Neuronal stem cell (in vitro differentiated cells): Measurements from ENCODE around the gene RPL10.

Source experiments
- DNase-seq: peaks from one replicate; pipeline ENCODE4 v3.0.0-alpha.2; 2013; ENCODE audit warnings: low spot score
- H2AFZ ChIP-seq: one replicate; pipeline ENCODE4 v1.6.1; 2013; ENCODE audit warnings: mild to moderate bottlenecking, low read length, inconsistent platforms
- H2AK5ac ChIP-seq: 2 replicates; pipeline ENCODE4 v1.6.1; 2013; ENCODE audit warnings: low read depth, mild to moderate bottlenecking, inconsistent platforms, low read length, moderate library complexity, mixed read lengths
- H2BK120ac ChIP-seq: 2 replicates; pipeline ENCODE4 v1.6.1; 2013; ENCODE audit warnings: low read depth, mild to moderate bottlenecking, inconsistent platforms, low read length, moderate library complexity, mixed read lengths
- H2BK12ac ChIP-seq: one replicate; pipeline ENCODE4 v1.6.1; 2013; ENCODE audit warnings: low read length, inconsistent platforms
- H2BK15ac ChIP-seq: 2 replicates; pipeline ENCODE4 v1.6.1; 2013; ENCODE audit warnings: mild to moderate bottlenecking, low read length, inconsistent platforms, mixed read lengths
- H2BK5ac ChIP-seq: one replicate; pipeline ENCODE4 v1.6.1; 2013; ENCODE audit warnings: inconsistent platforms, mild to moderate bottlenecking, low read length, moderate library complexity
- H3K14ac ChIP-seq: one replicate; pipeline ENCODE4 v1.6.1; 2013; ENCODE audit warnings: low read length, inconsistent platforms
- H3K18ac ChIP-seq: 2 replicates; pipeline ENCODE4 v1.6.1; 2013; ENCODE audit warnings: low read length, inconsistent platforms
- H3K23ac ChIP-seq: 2 replicates; pipeline ENCODE4 v1.6.1; 2013; ENCODE audit warnings: low read depth, mild to moderate bottlenecking, mixed read lengths, low read length, inconsistent platforms; ENCODE audit not compliant: poor library complexity
- H3K27ac ChIP-seq: replicated peaks from 3 replicates; pipeline ENCODE4 v1.5.1; 2013; ENCODE audit warnings: low read length, inconsistent platforms
- H3K27me3 ChIP-seq, 3 experiments: 2 replicates each; pipeline ENCODE4 v1.6.1; 2013; ENCODE audit warnings: low read length in 3 of 3, mild to moderate bottlenecking in 2 of 3, inconsistent platforms in 1 of 3, low read depth in 1 of 3, mixed read lengths in 1 of 3, moderate library complexity in 1 of 3; ENCODE audit not compliant: control insufficient read depth in 3 of 3, insufficient read depth in 3 of 3
- H3K36me3 ChIP-seq, 2 donors: replicated peaks in 1 of 2; 2 replicates each; pipeline ENCODE4 v1.6.1; 2013; ENCODE audit warnings: low read length in 2 of 2; ENCODE audit not compliant: control insufficient read depth in 2 of 2, insufficient read depth in 2 of 2
- H3K4ac ChIP-seq: 2 replicates; pipeline ENCODE4 v1.6.1; 2013; ENCODE audit warnings: inconsistent platforms, mild to moderate bottlenecking, low read length, moderate library complexity
- H3K4me1 ChIP-seq, 2 donors: 1 replicate in 1 of 2; 2 replicates in 1 of 2; pipeline ENCODE4 v1.6.1; 2013; ENCODE audit warnings: low read length in 2 of 2, low read depth in 1 of 2; ENCODE audit not compliant: control insufficient read depth in 2 of 2, insufficient read depth in 1 of 2
- H3K4me2 ChIP-seq: one replicate; pipeline ENCODE4 v1.6.1; 2013; ENCODE audit warnings: mild to moderate bottlenecking, low read length, inconsistent platforms; ENCODE audit not compliant: insufficient read depth, poor library complexity, severe bottlenecking
- H3K4me3 ChIP-seq, 2 donors: 2 replicates each; pipeline ENCODE4 v1.5.1; 2013; ENCODE audit warnings: low read length in 2 of 2, mild to moderate bottlenecking in 2 of 2, inconsistent platforms in 1 of 2, moderate library complexity in 1 of 2
- H3K79me1 ChIP-seq: one replicate; pipeline ENCODE4 v1.6.1; 2013; ENCODE audit warnings: low read depth, mild to moderate bottlenecking, inconsistent platforms, low read length, moderate library complexity
- H3K9ac ChIP-seq: one replicate; pipeline ENCODE4 v1.6.1; 2013; ENCODE audit warnings: mild to moderate bottlenecking, low read depth, low read length, inconsistent platforms; ENCODE audit not compliant: poor library complexity
- H3K9me3 ChIP-seq, 2 donors: replicated peaks in 1 of 2; 2 replicates each; pipeline versions ENCODE3 to v1.6.1; 2013; ENCODE audit warnings: low read length in 2 of 2, mild to moderate bottlenecking in 2 of 2, inconsistent platforms in 1 of 2, low read depth in 1 of 2, mixed read lengths in 1 of 2, moderate library complexity in 1 of 2; ENCODE audit not compliant: control insufficient read depth in 2 of 2, insufficient read depth in 1 of 2
- H4K8ac ChIP-seq: one replicate; pipeline ENCODE4 v1.6.1; 2013; ENCODE audit warnings: low read depth, mild to moderate bottlenecking, inconsistent platforms, low read length, moderate library complexity
- H4K91ac ChIP-seq: one replicate; pipeline ENCODE4 v1.6.1; 2013; ENCODE audit warnings: low read length, low read depth, mild to moderate bottlenecking, inconsistent platforms; ENCODE audit not compliant: poor library complexity
- WGBS, 2 donors: extraction: QIAGEN DNeasy Blood & Tissue Kit; methylation state at CpG; one replicate each; pipeline ENCODE4 v1.1.7; 2013; ENCODE audit warnings: missing lambda C conversion rate in 2 of 2, mixed read lengths in 1 of 2; ENCODE audit not compliant: insufficient read length in 2 of 2, insufficient replicate concordance in 1 of 2; ENCODE audit errors: extremely low coverage in 2 of 2; 5-methylcytosine and 5-hydroxymethylcytosine counted together

Gene RPL10

DNA sequence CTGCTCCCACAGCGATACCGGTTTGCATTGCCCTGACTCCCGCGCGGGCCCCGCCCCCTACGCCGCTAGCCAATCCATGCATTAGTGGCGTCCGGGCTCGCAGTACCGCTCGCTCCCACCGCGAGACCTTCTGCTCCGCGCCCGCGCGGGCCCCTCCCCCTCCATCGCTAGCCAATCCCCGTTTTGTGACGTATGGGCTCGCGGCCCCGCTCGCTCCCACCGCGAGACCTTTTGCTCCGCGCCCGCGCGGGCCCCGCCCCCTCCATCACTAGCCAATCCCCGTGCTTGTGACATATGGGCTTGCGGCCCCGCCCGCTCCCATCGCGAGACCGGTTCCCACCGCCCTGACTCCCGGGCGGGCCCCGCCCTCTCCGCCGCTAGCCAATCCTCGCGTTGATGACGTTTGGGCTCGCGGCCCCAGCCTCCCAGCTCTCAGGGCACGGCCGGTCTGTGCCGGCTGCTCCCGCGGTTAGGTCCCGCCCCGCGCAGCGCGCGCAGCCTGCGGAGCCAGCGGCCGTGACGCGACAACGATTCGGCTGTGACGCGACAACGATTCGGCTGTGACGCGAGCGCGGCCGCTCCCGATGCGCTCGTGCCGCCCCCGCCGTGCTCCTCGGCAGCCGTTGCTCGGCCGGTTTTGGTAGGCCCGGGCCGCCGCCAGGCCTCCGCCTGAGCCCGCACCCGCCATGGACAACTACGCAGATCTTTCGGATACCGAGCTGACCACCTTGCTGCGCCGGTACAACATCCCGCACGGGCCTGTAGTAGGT, 19.2 kb upstream of the RPL10 start, which contains the start of gene EMD:
Gene EMD, plus strand, starts transcription at position 497 of the 770 bp plus-strand sequence. Its CDS starts 190 bp downstream, at position 687.
- no peaks in the 10 kb centered on the region for H3K9me3 ChIP-seq
- H3K4me3 ChIP-seq: peak within 1 kb of the TSS; percentile 86 to 95
- H4K8ac ChIP-seq: no peak within 1 kb of the TSS
- peak within 1 kb of the TSS; percentile 95 for H3K18ac ChIP-seq
- H3K9ac ChIP-seq: peak within 1 kb of the TSS; percentile 90
- no peaks in the 10 kb centered on the region for H3K79me1 ChIP-seq
- peak within 1 kb of the TSS; percentile 95 for H3K27ac ChIP-seq
- peaks cover 11 to 18% of the 10 kb centered on the region in 2 donors for H3K4me1 ChIP-seq
- no peak within 1 kb of the TSS for H2BK12ac ChIP-seq
- peak within 1 kb of the TSS; percentile 55 for H3K23ac ChIP-seq
- H3K27me3 ChIP-seq: no peaks in the 10 kb centered on the region
- H2AFZ ChIP-seq: peak within 1 kb of the TSS; percentile 53
- H3K36me3 ChIP-seq: peaks cover 0 to 22% of the 10 kb centered on the region in 2 donors
- peak within 1 kb of the TSS; percentile 72 for H2BK120ac ChIP-seq
- peak; percentile 96 for DNase-seq
- no peak within 1 kb of the TSS for H3K4ac ChIP-seq
- peak within 1 kb of the TSS; percentile 87 for H2BK5ac ChIP-seq
- H3K14ac ChIP-seq: peak within 1 kb of the TSS; percentile 82
- peak within 1 kb of the TSS; percentile 73 for H3K4me2 ChIP-seq
- no peak within 1 kb of the TSS for H4K91ac ChIP-seq
- no CpG with 5 or more reads among the region's 103 CpGs for WGBS, 2 donors
- peak within 1 kb of the TSS; percentile 81 for H2AK5ac ChIP-seq
- no peak within 1 kb of the TSS for H2BK15ac ChIP-seq

DNA sequence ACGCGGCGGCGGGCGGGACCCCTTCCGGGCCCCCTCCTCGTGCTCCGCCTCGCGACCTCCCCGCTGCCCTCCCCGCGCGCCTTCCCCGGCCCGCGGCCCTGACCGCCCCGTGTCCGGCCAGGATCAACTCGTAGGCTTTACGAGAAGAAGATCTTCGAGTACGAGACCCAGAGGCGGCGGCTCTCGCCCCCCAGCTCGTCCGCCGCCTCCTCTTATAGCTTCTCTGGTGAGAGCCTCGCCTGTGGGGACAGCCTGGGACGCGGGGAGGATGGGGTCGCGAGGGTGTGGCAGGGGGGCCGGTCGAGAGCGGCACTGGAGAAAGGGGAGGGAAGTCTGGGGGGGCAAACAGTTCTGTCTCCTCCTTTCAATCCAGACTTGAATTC, 18.6 kb upstream of the RPL10 start:
- Histone ChIP-seq H3K27me3 (no peaks in the 10 kb centered on the region), H4K91ac (no peak overlapping the region), H3K23ac (no peak overlapping the region), H3K4me3 (peak overlapping the region; percentile 86 to 95), H3K79me1 (no peaks in the 10 kb centered on the region), H3K14ac (no peak overlapping the region), H2BK12ac (no peak overlapping the region), H3K4me1 (peaks cover 10 to 18% of the 10 kb centered on the region in 2 donors), H3K9ac (peak overlapping the region; percentile 88), H3K4me2 (peak overlapping the region; percentile 54), H3K4ac (no peak overlapping the region), H2AFZ (no peak overlapping the region), H4K8ac (no peak overlapping the region), H3K36me3 (peaks cover 0 to 22% of the 10 kb centered on the region in 2 donors), H3K27ac (peak overlapping the region; percentile 69), H2BK120ac (no peak overlapping the region), H3K9me3 (no peaks in the 10 kb centered on the region), H2BK15ac (no peak overlapping the region), H2BK5ac (peak overlapping the region; percentile 82), H2AK5ac (no peak overlapping the region), H3K18ac (peak overlapping the region; percentile 92)
- no peak for DNase-seq
- WGBS, 2 donors: no CpG with 5 or more reads among the region's 38 CpGs

DNA sequence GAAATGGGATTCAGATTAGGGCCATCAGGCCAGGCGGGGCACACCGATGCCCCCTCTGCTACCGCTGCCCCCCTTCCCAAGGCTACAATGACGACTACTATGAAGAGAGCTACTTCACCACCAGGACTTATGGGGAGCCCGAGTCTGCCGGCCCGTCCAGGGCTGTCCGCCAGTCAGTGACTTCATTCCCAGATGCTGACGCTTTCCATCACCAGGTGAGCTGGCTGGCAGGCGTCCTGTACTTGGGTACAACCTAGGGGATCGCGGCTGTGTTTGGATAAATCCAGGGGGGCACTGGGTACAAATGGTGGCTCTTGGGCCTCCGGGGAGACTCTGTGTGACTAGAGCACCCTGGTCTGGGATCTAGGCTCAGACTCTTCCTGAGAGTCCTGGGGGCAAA, 18.0 kb upstream of the RPL10 start:
- peak overlapping the region; percentile 54 for H3K4me2 ChIP-seq
- peak overlapping the region; percentile 86 to 95 for H3K4me3 ChIP-seq
- no peak overlapping the region for H2AK5ac ChIP-seq
- H3K18ac ChIP-seq: no peak overlapping the region
- H2BK15ac ChIP-seq: no peak overlapping the region
- DNase-seq: no peak
- H2AFZ ChIP-seq: no peak overlapping the region
- H3K23ac ChIP-seq: no peak overlapping the region
- H3K14ac ChIP-seq: no peak overlapping the region
- no peak overlapping the region for H2BK5ac ChIP-seq
- no peak overlapping the region for H4K8ac ChIP-seq
- no peaks in the 10 kb centered on the region for H3K27me3 ChIP-seq
- no peak overlapping the region for H4K91ac ChIP-seq
- H3K4me1 ChIP-seq: peaks cover 10 to 18% of the 10 kb centered on the region in 2 donors
- H3K27ac ChIP-seq: no peak overlapping the region
- H3K9ac ChIP-seq: no peak overlapping the region
- H2BK12ac ChIP-seq: no peak overlapping the region
- no peak overlapping the region for H3K4ac ChIP-seq
- no peaks in the 10 kb centered on the region for H3K79me1 ChIP-seq
- peaks cover 0 to 22% of the 10 kb centered on the region in 2 donors for H3K36me3 ChIP-seq
- H2BK120ac ChIP-seq: no peak overlapping the region
- no peaks in the 10 kb centered on the region for H3K9me3 ChIP-seq
- WGBS, 2 donors: no CpG with 5 or more reads among the region's 13 CpGs

DNA sequence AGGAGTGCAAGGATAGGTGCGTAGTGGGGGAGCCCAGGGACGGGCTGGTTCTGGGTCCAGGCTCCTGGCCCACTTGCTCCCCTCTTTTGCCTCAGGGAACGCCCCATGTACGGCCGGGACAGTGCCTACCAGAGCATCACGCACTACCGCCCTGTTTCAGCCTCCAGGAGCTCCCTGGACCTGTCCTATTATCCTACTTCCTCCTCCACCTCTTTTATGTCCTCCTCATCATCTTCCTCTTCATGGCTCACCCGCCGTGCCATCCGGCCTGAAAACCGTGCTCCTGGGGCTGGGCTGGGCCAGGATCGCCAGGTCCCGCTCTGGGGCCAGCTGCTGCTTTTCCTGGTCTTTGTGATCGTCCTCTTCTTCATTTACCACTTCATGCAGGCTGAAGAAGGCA, 17.4 kb upstream of the RPL10 start:
- Histone ChIP-seq H2AK5ac (no peak overlapping the region), H3K4me2 (peak overlapping the region; percentile 18), H3K18ac (no peak overlapping the region), H2BK12ac (no peak overlapping the region), H3K14ac (no peak overlapping the region), H3K79me1 (no peaks in the 10 kb centered on the region), H3K9ac (no peak overlapping the region), H3K4me1 (peaks cover 10 to 18% of the 10 kb centered on the region in 2 donors), H2BK5ac (no peak overlapping the region), H3K9me3 (no peaks in the 10 kb centered on the region), H3K4me3 (peak overlapping the region in 1 of 2 donors; percentile 86), H4K91ac (no peak overlapping the region), H3K36me3 (peaks cover 0 to 22% of the 10 kb centered on the region in 2 donors), H2AFZ (no peak overlapping the region), H4K8ac (no peak overlapping the region), H3K23ac (no peak overlapping the region), H2BK120ac (no peak overlapping the region), H3K27me3 (no peaks in the 10 kb centered on the region), H3K4ac (no peak overlapping the region), H2BK15ac (no peak overlapping the region), H3K27ac (no peak overlapping the region)
- no peak for DNase-seq
- no CpG with 5 or more reads among the region's 14 CpGs for WGBS, 2 donors
